Neural crest cell (in vitro differentiated cells): ENCODE results near the gene YARS1. TPM values are rescaled to one million over a fixed set of nuclear protein-coding genes. Genes with fewer than 3 reads are reported as not detected.

ENCODE experiments used
- DNase-seq: peaks from one replicate; pipeline ENCODE4 v3.0.0; 2021; ENCODE audit warnings: low read depth, mixed read lengths, low spot score
- H3K27ac Mint-ChIP-seq: one replicate; pipeline ENCODE4 v1.8.0; 2021; ENCODE audit warnings: mild to moderate bottlenecking, mixed read lengths; ENCODE audit not compliant: unreplicated experiment
- H3K27me3 Mint-ChIP-seq: 2 replicates; pipeline ENCODE4 v1.8.0; 2021; ENCODE audit warnings: low read depth, mild to moderate bottlenecking, mixed read lengths
- H3K36me3 Mint-ChIP-seq: 2 replicates; pipeline ENCODE4 v1.8.0; 2021; ENCODE audit warnings: low read depth, mild to moderate bottlenecking, mixed read lengths
- H3K4me1 Mint-ChIP-seq: 2 replicates; pipeline ENCODE4 v1.8.0; 2021; ENCODE audit warnings: mixed read lengths
- H3K4me3 Mint-ChIP-seq: one replicate; pipeline ENCODE4 v1.8.0; 2021; ENCODE audit warnings: mild to moderate bottlenecking, mixed read lengths
- H3K9me3 Mint-ChIP-seq: 2 replicates; pipeline ENCODE4 v1.8.0; 2021; ENCODE audit warnings: mixed read lengths
- total RNA-seq: library from RNA; stranded (reverse); gene quantifications from 2 replicates; pipeline ENCODE4 v1.2.1, GENCODE V29; 2021
- TF ChIP-seq, protein P1 (sequence below): fragments of 200-600 bp; sonication (generic); conservative IDR thresholded peaks from 2 replicates; pipeline ENCODE4 v1.5.0; 2021; ENCODE audit warnings: antibody characterized with exemption, mild to moderate bottlenecking

YARS1 gene
- total RNA-seq, 1 donor from 2014 or later: 140 TPM

DNA sequence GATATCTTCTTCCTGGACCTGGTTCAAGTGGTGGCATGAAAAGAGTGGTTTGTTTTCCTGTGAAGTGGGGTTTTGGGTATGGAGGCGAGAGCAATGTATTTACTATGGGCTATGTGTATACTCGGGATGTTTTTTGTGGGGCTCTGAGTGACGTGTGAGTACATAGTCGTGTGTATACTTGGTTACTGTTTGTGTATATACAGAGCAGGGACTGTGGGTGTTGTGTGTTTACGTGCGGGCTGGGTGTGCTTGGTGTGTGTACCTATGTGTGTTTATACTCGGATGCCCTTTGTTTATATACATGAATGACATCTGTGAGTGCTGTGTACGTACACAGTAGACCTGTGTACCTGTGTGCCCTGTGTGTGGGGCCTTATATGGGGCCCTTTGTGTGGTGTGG is 50.0 kb downstream of the YARS1 start:
- peak overlapping the region; percentile 1 for H3K4me3 Mint-ChIP-seq
- TF ChIP-seq, protein P1, sequence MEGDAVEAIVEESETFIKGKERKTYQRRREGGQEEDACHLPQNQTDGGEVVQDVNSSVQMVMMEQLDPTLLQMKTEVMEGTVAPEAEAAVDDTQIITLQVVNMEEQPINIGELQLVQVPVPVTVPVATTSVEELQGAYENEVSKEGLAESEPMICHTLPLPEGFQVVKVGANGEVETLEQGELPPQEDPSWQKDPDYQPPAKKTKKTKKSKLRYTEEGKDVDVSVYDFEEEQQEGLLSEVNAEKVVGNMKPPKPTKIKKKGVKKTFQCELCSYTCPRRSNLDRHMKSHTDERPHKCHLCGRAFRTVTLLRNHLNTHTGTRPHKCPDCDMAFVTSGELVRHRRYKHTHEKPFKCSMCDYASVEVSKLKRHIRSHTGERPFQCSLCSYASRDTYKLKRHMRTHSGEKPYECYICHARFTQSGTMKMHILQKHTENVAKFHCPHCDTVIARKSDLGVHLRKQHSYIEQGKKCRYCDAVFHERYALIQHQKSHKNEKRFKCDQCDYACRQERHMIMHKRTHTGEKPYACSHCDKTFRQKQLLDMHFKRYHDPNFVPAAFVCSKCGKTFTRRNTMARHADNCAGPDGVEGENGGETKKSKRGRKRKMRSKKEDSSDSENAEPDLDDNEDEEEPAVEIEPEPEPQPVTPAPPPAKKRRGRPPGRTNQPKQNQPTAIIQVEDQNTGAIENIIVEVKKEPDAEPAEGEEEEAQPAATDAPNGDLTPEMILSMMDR: no peak

DNA sequence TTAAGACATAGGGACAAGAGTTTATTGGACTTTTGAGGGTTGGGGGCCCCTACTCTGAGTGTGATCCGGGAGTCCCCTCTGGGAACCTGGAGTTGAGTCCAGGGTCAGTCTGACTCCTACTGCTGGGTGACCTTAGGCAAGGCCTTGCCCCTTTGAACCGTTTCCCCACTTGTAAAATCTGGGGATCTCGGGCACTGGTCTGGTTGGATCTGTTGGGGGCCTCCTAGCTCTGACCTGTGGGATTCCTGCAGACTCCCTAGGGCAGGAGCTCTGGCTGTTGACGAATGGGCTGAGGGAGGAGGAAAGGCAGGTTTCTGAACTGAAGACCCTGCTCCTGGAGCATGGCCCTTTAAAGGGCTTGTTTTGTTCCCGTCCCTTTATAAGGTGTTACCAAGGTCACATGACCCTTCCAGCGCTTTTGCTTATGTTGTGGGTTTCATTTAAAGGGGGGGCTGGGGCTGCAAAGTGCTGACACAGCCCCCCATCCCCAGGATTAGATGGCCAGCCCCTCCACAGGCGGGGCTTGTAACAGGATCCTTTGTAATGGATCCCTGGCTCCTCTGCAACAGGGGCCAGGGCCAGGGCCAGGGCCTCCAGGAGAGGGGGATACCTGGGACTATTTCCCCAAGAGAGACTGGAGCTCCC is 50.7 kb downstream of the YARS1 start:
- H3K4me1 Mint-ChIP-seq: peaks cover 34% of the 10 kb centered on the region
- no peak for DNase-seq
- TF ChIP-seq, protein P1: no peak

More for the DNA sequence above, 50.0 kb downstream of the YARS1 start:
- Mint-ChIP-seq H3K27ac (no peak overlapping the region), H3K27me3 (peaks cover 2% of the 10 kb centered on the region), H3K36me3 (no peaks in the 10 kb centered on the region), H3K4me1 (peaks cover 27% of the 10 kb centered on the region), H3K9me3 (no peaks in the 10 kb centered on the region)
- DNase-seq: no peak

DNA sequence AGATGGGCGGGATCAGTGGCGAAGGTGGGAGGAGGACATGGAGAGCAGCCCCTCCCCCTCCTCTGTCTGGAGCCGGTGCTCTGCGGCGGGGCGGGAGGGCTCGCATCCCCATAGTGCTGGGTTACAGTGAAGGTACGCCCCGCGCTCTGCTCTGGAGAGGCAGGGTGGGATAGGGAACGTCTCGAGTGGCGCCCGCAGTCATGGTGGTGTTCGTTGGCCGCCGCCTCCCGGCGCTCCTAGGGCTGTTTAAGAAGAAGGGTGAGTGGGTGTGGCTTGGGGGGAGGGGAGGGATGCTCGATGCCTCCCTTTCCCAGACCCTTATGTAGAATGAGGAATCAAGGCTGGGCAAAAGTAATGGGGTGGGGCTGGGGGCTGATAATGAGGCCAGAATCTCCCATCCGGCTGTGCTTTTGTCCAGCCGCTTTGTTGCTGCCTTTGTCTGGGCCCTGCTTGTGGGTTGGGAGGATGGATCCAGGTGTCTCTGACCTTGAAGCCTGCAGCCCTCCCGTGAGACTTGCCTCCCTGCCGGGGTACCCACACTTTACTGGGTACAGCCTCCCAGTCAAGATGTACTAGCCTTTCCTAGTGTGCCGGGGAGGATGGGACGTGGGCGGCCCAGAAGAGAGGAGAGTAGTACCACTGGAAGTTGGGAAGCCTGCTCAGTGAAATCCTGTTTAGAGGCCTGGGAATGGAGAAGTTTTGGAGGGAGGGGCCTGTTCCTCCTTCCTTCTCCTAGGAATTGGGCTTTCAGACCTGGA is 51.4 kb downstream of the YARS1 start:
- no peak for DNase-seq
- Mint-ChIP-seq H3K36me3 (no peaks in the 10 kb centered on the region), H3K27me3 (peaks cover 2% of the 10 kb centered on the region), H3K4me1 (peaks cover 36% of the 10 kb centered on the region), H3K9me3 (no peaks in the 10 kb centered on the region), H3K27ac (no peak overlapping the region), H3K4me3 (peak overlapping the region; percentile 65)
- TF ChIP-seq, protein P1: no peak

More for the DNA sequence above, 50.7 kb downstream of the YARS1 start:
- Mint-ChIP-seq H3K4me3 (no peak overlapping the region), H3K27me3 (peaks cover 2% of the 10 kb centered on the region), H3K9me3 (no peaks in the 10 kb centered on the region), H3K27ac (no peak overlapping the region), H3K36me3 (no peaks in the 10 kb centered on the region)

DNA sequence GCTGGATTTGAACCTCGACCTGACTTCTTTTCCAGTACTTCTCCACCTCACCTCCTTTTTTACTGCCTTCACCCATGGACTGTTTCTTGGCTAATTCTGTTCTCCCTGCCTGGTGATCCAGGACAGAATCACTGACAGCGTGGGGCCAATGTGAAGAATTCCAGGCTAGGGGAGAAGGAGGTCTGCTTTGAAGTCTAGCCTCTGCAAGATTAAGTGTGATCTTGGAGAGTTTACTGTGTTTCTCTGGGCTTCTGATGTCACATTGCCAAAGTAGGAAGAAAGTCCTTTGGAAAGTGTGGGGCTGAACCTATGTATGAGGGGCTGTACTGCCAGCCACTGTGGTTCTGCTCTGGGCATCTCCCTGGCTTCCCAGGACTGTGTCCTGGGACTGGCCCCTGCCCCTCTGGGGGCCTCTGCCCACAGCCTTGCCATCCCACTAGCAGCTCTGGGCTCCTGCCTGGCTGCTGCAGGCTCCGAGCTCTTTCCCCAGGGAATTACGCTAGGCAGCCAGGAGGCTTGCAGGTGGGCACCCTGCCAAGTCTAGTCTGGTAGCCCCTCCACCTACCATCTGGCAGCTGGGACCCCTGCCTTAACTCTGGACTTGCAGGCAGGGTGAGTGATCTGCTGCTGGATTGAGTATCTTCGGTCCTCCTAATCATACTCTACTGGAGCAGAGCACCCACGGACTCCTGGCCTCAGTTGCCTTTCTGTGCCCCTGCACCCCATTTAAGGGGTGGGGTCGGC is 52.2 kb downstream of the YARS1 start:
- TF ChIP-seq, protein P1: no peak
- Mint-ChIP-seq H3K4me3 (no peak overlapping the region), H3K9me3 (no peaks in the 10 kb centered on the region), H3K27me3 (peaks cover 2% of the 10 kb centered on the region), H3K27ac (no peak overlapping the region), H3K4me1 (peaks cover 37% of the 10 kb centered on the region), H3K36me3 (no peaks in the 10 kb centered on the region)
- DNase-seq: no peak

DNA sequence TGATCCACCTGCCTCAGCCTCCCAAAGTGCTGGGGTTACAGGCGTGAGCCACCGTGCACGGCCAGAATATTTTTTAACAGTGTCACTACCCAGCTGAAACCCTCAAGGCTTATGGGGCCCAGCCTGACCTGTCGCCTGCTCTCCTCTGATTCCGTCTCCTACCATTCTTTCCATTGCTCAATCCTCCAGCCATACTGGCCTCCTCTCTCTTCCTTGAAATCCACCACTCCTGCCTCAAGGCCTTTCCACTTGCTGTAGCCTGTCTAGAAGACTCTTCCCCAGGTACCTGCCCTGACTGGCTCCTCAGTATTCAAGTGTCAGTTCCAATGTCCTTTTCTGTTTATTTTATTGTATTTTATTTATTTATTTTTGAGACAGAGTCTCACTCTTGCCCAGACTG is 53.9 kb downstream of the YARS1 start:
- TF ChIP-seq, protein P1: no peak
- no peak overlapping the region for H3K27ac Mint-ChIP-seq
- no peak overlapping the region for H3K4me3 Mint-ChIP-seq
- H3K9me3 Mint-ChIP-seq: no peaks in the 10 kb centered on the region
- H3K36me3 Mint-ChIP-seq: no peaks in the 10 kb centered on the region
- no peak for DNase-seq
- H3K27me3 Mint-ChIP-seq: peaks cover 2% of the 10 kb centered on the region
- H3K4me1 Mint-ChIP-seq: peaks cover 47% of the 10 kb centered on the region
